Measurements from ENCODE around the gene APBB2. TPM values are rescaled to one million over a fixed set of nuclear protein-coding genes. Genes with fewer than 3 reads are reported as not detected.
"Not testable (repeated sequence)": the region's sequence is repeated elsewhere in the genome, so short reads cannot be mapped to it uniquely, and the experiment has no call there.

Gene APBB2
- total RNA-seq, 1 experiment from 2014 or later, result 3.7 TPM

GRCh38 chr4:40827758-40828157, 386.6 kb downstream of the APBB2 start:
- Histone ChIP-seq H3K9me2 (replicated peaks; ENCODE audit: insufficient read depth, low read length) (no peaks in the 10 kb centered on the region), H4K20me1 (ENCODE audit: insufficient read depth, low read depth, low read length) (no peaks in the 10 kb centered on the region), H3K4me2 (ENCODE audit: low read depth, low read length, poor library complexity, severe bottlenecking) (no peak overlapping the region), H3K27me3 (ENCODE audit: low read length) (no peaks in the 10 kb centered on the region), H3K9ac (ENCODE audit: low read length) (no peak overlapping the region), H2AFZ (ENCODE audit: low read length) (no peak overlapping the region), H3K4me1 (ENCODE audit: low read length) (peaks cover 3% of the 10 kb centered on the region; the same call in 1 of the 2 replicates), H3K27ac (ENCODE audit: low read length) (no peak overlapping the region), H3K9me3 (ENCODE audit: low read length) (no peaks in the 10 kb centered on the region), H3K79me2 (ENCODE audit: low read length) (no peaks in the 10 kb centered on the region), H3K36me3 (ENCODE audit: insufficient read depth, low read length) (no peaks in the 10 kb centered on the region), H3K4me3 (ENCODE audit: low read length) (no peak overlapping the region)
- DNase-seq, result no peak

- no peaks in the 10 kb centered on the region for H3K79me2 ChIP-seq (ENCODE audit: low read length)
- H3K27ac ChIP-seq (ENCODE audit: low read length), result no peak overlapping the region
- H3K4me1 ChIP-seq (ENCODE audit: low read length), result peaks cover 3% of the 10 kb centered on the region; the same call in 1 of the 2 replicates
- no peaks in the 10 kb centered on the region for H3K9me3 ChIP-seq (ENCODE audit: low read length)
- no peaks in the 10 kb centered on the region for H3K27me3 ChIP-seq (ENCODE audit: low read length)
- H2AFZ ChIP-seq (ENCODE audit: low read length), result no peak overlapping the region
- no peak overlapping the region for H3K9ac ChIP-seq (ENCODE audit: low read length)
- H4K20me1 ChIP-seq (ENCODE audit: insufficient read depth, low read depth, low read length), result no peaks in the 10 kb centered on the region
- no peaks in the 10 kb centered on the region for H3K9me2 ChIP-seq (replicated peaks; ENCODE audit: insufficient read depth, low read length)
- no peak overlapping the region for H3K4me2 ChIP-seq (ENCODE audit: low read depth, low read length, poor library complexity, severe bottlenecking)
- H3K4me3 ChIP-seq (ENCODE audit: low read length), result no peak overlapping the region
- no peaks in the 10 kb centered on the region for H3K36me3 ChIP-seq (ENCODE audit: insufficient read depth, low read length)
- no peak for DNase-seq
Observed at GRCh38 chr4:40826821-40827220, 387.5 kb downstream of the APBB2 start.

GRCh38 chr4:40825014-40825838, 389.1 kb downstream of the APBB2 start:
- DNase-seq, result no peak
- H3K9me2 ChIP-seq (replicated peaks; ENCODE audit: insufficient read depth, low read length), result no peaks in the 10 kb centered on the region
- peaks cover 3% of the 10 kb centered on the region; the same call in 1 of the 2 replicates for H3K4me1 ChIP-seq (ENCODE audit: low read length)
- H3K4me2 ChIP-seq (ENCODE audit: low read depth, low read length, poor library complexity, severe bottlenecking), result no peak overlapping the region
- H3K36me3 ChIP-seq (ENCODE audit: insufficient read depth, low read length), result no peaks in the 10 kb centered on the region
- no peaks in the 10 kb centered on the region for H4K20me1 ChIP-seq (ENCODE audit: insufficient read depth, low read depth, low read length)
- H3K9ac ChIP-seq (ENCODE audit: low read length), result no peak overlapping the region
- H3K79me2 ChIP-seq (ENCODE audit: low read length), result no peaks in the 10 kb centered on the region
- no peak overlapping the region for H3K4me3 ChIP-seq (ENCODE audit: low read length)
- no peaks in the 10 kb centered on the region for H3K9me3 ChIP-seq (ENCODE audit: low read length)
- H2AFZ ChIP-seq (ENCODE audit: low read length), result no peak overlapping the region
- H3K27me3 ChIP-seq (ENCODE audit: low read length), result no peaks in the 10 kb centered on the region
- no peak overlapping the region for H3K27ac ChIP-seq (ENCODE audit: low read length)

- H3K27ac ChIP-seq (ENCODE audit: low read length), result no peak overlapping the region
- no peaks in the 10 kb centered on the region for H3K27me3 ChIP-seq (ENCODE audit: low read length)
- no peak overlapping the region for H3K4me3 ChIP-seq (ENCODE audit: low read length)
- H3K9ac ChIP-seq (ENCODE audit: low read length), result no peak overlapping the region
- no peaks in the 10 kb centered on the region for H3K9me3 ChIP-seq (ENCODE audit: low read length)
- H2AFZ ChIP-seq (ENCODE audit: low read length), result no peak overlapping the region
- no peaks in the 10 kb centered on the region for H4K20me1 ChIP-seq (ENCODE audit: insufficient read depth, low read depth, low read length)
- H3K79me2 ChIP-seq (ENCODE audit: low read length), result no peaks in the 10 kb centered on the region
- DNase-seq, result no peak
- no peak overlapping the region for H3K4me2 ChIP-seq (ENCODE audit: low read depth, low read length, poor library complexity, severe bottlenecking)
- no peaks in the 10 kb centered on the region for H3K9me2 ChIP-seq (replicated peaks; ENCODE audit: insufficient read depth, low read length)
- H3K4me1 ChIP-seq (ENCODE audit: low read length), result peaks cover 3% of the 10 kb centered on the region; the same call in 1 of the 2 replicates
- no peaks in the 10 kb centered on the region for H3K36me3 ChIP-seq (ENCODE audit: insufficient read depth, low read length)
Observed at GRCh38 chr4:40822420-40823166, 391.7 kb downstream of the APBB2 start.

GRCh38 chr4:40820101-40820500, 394.2 kb downstream of the APBB2 start:
- Histone ChIP-seq H3K4me3 (ENCODE audit: low read length) (no peak overlapping the region), H3K9me3 (ENCODE audit: low read length) (no peaks in the 10 kb centered on the region)
- DNase-seq, result no peak

GRCh38 chr4:40817157-40817556, 397.2 kb downstream of the APBB2 start:
- DNase-seq; H2AFZ ChIP-seq (ENCODE audit: low read length): not testable (repeated sequence)

More at GRCh38 chr4:40820101-40820500, 394.2 kb downstream of the APBB2 start:
- Histone ChIP-seq H4K20me1 (ENCODE audit: insufficient read depth, low read depth, low read length) (no peaks in the 10 kb centered on the region), H3K27ac (ENCODE audit: low read length) (no peak overlapping the region), H3K9ac (ENCODE audit: low read length) (no peak overlapping the region), H3K4me1 (ENCODE audit: low read length) (peaks cover 2% of the 10 kb centered on the region; the same call in 1 of the 2 replicates), H3K79me2 (ENCODE audit: low read length) (no peaks in the 10 kb centered on the region), H3K4me2 (ENCODE audit: low read depth, low read length, poor library complexity, severe bottlenecking) (no peak overlapping the region), H2AFZ (ENCODE audit: low read length) (no peak overlapping the region), H3K36me3 (ENCODE audit: insufficient read depth, low read length) (no peaks in the 10 kb centered on the region), H3K27me3 (ENCODE audit: low read length) (no peaks in the 10 kb centered on the region), H3K9me2 (replicated peaks; ENCODE audit: insufficient read depth, low read length) (no peaks in the 10 kb centered on the region)

GRCh38 chr4:40812856-40813255, 401.5 kb downstream of the APBB2 start:
- no peak for DNase-seq
- Histone ChIP-seq H3K27ac (ENCODE audit: low read length) (no peak overlapping the region), H3K9me3 (ENCODE audit: low read length) (no peaks in the 10 kb centered on the region), H3K36me3 (ENCODE audit: insufficient read depth, low read length) (no peaks in the 10 kb centered on the region), H3K9me2 (replicated peaks; ENCODE audit: insufficient read depth, low read length) (no peaks in the 10 kb centered on the region), H2AFZ (ENCODE audit: low read length) (no peak overlapping the region), H3K4me2 (ENCODE audit: low read depth, low read length, poor library complexity, severe bottlenecking) (no peak overlapping the region), H4K20me1 (ENCODE audit: insufficient read depth, low read depth, low read length) (no peaks in the 10 kb centered on the region), H3K9ac (ENCODE audit: low read length) (no peak overlapping the region), H3K79me2 (ENCODE audit: low read length) (no peaks in the 10 kb centered on the region), H3K27me3 (ENCODE audit: low read length) (no peaks in the 10 kb centered on the region), H3K4me3 (ENCODE audit: low read length) (no peak overlapping the region), H3K4me1 (ENCODE audit: low read length) (no peaks in the 10 kb centered on the region)

More at GRCh38 chr4:40817157-40817556, 397.2 kb downstream of the APBB2 start:
- H3K36me3 ChIP-seq (ENCODE audit: insufficient read depth, low read length); H3K4me2 ChIP-seq (ENCODE audit: low read depth, low read length, poor library complexity, severe bottlenecking); H3K79me2 ChIP-seq (ENCODE audit: low read length); H3K9ac ChIP-seq (ENCODE audit: low read length); H3K4me1 ChIP-seq (ENCODE audit: low read length); H3K27ac ChIP-seq (ENCODE audit: low read length); H3K27me3 ChIP-seq (ENCODE audit: low read length); H3K4me3 ChIP-seq (ENCODE audit: low read length); H3K9me3 ChIP-seq (ENCODE audit: low read length); H3K9me2 ChIP-seq (replicated peaks; ENCODE audit: insufficient read depth, low read length); H4K20me1 ChIP-seq (ENCODE audit: insufficient read depth, low read depth, low read length): not testable (repeated sequence)

- Histone ChIP-seq H3K36me3 (ENCODE audit: insufficient read depth, low read length) (no peaks in the 10 kb centered on the region), H3K9me3 (ENCODE audit: low read length) (no peaks in the 10 kb centered on the region), H3K4me2 (ENCODE audit: low read depth, low read length, poor library complexity, severe bottlenecking) (no peak overlapping the region), H3K79me2 (ENCODE audit: low read length) (no peaks in the 10 kb centered on the region), H2AFZ (ENCODE audit: low read length) (no peak overlapping the region), H3K27ac (ENCODE audit: low read length) (no peak overlapping the region), H3K4me3 (ENCODE audit: low read length) (no peak overlapping the region), H3K27me3 (ENCODE audit: low read length) (no peaks in the 10 kb centered on the region), H4K20me1 (ENCODE audit: insufficient read depth, low read depth, low read length) (no peaks in the 10 kb centered on the region), H3K9me2 (replicated peaks; ENCODE audit: insufficient read depth, low read length) (no peaks in the 10 kb centered on the region), H3K9ac (ENCODE audit: low read length) (no peak overlapping the region), H3K4me1 (ENCODE audit: low read length) (no peaks in the 10 kb centered on the region)
- no peak for DNase-seq
Observed at GRCh38 chr4:40812386-40812785, 402.0 kb downstream of the APBB2 start.

Measured in Karpas-422 (cell line).